ENCODE measurements around the gene SPEF2.

Gene SPEF2, protein sequence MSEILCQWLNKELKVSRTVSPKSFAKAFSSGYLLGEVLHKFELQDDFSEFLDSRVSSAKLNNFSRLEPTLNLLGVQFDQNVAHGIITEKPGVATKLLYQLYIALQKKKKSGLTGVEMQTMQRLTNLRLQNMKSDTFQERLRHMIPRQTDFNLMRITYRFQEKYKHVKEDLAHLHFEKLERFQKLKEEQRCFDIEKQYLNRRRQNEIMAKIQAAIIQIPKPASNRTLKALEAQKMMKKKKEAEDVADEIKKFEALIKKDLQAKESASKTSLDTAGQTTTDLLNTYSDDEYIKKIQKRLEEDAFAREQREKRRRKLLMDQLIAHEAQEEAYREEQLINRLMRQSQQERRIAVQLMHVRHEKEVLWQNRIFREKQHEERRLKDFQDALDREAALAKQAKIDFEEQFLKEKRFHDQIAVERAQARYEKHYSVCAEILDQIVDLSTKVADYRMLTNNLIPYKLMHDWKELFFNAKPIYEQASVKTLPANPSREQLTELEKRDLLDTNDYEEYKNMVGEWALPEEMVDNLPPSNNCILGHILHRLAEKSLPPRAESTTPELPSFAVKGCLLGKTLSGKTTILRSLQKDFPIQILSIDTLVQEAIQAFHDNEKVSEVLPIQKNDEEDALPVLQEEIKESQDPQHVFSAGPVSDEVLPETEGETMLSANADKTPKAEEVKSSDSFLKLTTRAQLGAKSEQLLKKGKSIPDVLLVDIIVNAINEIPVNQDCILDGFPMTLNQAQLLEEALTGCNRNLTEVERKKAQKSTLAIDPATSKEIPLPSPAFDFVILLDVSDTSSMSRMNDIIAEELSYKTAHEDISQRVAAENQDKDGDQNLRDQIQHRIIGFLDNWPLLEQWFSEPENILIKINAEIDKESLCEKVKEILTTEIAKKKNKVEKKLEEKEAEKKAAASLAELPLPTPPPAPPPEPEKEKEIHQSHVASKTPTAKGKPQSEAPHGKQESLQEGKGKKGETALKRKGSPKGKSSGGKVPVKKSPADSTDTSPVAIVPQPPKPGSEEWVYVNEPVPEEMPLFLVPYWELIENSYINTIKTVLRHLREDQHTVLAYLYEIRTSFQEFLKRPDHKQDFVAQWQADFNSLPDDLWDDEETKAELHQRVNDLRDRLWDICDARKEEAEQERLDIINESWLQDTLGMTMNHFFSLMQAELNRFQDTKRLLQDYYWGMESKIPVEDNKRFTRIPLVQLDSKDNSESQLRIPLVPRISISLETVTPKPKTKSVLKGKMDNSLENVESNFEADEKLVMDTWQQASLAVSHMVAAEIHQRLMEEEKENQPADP (N-terminal part only)

DNA sequence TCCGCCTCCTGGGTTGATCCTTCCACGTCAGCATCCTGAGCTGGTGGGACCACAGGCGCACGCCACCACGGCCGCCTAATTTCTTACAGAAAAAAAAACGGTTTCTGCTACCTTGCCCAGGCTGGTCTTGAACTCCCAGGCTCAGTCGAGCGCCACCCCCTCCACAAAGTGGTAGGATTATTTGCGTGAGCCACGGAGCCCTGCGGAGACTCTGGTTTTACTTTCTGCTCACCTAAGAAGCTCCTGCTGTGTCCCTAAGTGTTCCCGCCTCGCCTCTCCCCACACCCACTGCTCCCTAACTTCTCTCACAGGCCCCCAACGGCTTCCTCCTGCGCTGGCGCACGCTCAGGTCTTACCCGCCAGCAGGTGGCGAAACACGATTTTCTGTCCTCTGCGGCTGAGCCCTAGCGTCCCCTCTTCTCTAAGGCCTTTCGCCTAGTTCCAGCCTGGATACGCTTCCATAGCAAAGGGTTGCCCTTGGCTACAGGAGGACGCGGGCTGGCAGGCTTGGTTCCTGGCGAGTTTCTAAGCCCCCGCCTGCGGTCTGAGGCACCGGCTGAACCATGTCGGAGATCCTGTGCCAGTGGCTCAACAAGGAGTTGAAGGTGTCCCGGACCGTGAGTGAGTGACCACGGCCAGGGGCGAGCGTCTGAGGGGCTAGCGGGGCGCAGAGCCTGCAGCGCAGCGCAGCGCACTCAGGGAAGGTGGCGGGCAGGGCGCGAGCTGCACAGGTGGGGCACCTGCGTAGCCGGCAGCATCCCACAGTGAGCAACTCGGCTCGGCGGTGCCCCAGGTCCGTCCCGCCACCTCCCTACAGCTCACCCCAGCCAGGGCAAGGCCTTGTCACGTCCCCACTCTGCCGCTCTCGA is at the start of gene SPEF2:
Gene SPEF2, plus strand, starts transcription at position 429 of the 869 bp plus-strand sequence. Its CDS starts 135 bp downstream, at position 564.
- peak; percentile 81 for DNase-seq (ENCODE audit: low spot score)

- no peak for DNase-seq (ENCODE audit: low spot score)
Observed at GRCh38 chr5:35575578-35575977, 42.1 kb upstream of the SPEF2 start.

DNA sequence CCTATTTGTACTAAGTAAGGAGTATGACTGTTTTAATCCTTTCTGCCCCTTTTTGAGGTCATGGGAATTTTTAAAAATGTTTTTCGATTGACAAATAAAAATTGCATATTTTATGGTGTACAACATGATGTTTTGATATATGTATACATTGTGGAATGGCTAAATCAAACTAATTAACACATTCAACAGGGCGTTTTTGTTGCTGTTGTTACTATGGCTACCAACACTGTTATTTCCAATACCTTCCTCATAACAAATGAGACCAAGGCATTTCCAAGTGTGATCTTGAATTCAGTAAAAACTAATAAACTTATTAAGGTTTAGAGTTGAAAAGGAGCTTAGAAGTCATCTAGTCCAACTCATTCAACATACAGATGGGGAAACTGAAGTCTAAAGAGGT is 30.2 kb upstream of the SPEF2 start:
- DNase-seq (ENCODE audit: low spot score), result no peak

GRCh38 chr5:35593338-35593737 is 24.3 kb upstream of the SPEF2 start:
- DNase-seq (ENCODE audit: low spot score), result no peak

DNA sequence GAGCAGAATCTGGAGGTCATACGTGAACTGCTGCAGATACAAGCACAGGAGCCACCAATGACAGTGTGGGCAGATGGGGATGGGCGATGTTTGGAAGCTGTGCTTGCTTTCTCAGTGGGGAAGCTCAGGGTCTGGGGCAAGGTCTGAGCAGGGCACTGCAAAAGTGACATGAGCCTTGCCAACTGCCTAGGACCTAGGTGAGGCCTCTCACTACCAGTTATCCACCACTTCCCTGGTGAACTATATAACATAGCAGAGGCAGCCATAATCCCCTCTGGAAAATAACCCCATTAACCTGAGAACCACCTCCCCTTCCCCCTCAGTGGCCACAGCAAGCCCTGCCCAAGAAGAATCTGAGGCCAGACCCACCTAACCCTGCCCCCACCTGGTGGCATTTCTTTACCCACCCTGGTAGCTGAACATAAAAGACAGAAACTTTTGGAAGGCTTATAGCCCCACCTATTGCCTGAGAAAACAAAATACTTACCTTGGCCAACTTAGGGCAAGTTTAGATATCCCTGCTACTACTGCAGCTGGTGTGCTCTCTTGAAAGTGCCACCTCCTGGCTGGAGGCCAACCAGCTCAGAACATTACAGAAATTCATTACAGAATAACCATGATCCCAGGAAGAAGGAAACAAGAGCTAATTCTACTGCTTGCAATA is 18.8 kb upstream of the SPEF2 start:
- no peak for DNase-seq (ENCODE audit: low spot score)

DNA sequence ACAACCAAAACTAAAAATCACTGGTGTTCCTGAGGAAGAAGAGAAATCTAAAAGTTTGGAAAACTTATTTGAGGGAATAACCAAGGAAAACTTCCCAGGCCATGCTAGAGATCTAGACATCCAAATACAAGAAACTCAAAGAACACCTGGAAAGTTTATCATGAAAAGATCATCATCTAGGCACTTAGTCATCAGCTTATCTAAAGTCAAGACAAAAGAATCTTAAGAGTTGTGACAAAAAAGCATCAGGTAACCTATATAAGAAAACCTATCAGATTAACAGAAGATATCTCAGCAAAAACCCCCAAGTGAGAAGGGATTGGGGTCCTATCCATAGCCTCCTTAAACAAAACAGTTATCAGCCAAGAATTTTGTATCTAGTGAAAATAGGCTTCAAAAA is 17.1 kb upstream of the SPEF2 start:
- no peak for DNase-seq (ENCODE audit: low spot score)

DNA sequence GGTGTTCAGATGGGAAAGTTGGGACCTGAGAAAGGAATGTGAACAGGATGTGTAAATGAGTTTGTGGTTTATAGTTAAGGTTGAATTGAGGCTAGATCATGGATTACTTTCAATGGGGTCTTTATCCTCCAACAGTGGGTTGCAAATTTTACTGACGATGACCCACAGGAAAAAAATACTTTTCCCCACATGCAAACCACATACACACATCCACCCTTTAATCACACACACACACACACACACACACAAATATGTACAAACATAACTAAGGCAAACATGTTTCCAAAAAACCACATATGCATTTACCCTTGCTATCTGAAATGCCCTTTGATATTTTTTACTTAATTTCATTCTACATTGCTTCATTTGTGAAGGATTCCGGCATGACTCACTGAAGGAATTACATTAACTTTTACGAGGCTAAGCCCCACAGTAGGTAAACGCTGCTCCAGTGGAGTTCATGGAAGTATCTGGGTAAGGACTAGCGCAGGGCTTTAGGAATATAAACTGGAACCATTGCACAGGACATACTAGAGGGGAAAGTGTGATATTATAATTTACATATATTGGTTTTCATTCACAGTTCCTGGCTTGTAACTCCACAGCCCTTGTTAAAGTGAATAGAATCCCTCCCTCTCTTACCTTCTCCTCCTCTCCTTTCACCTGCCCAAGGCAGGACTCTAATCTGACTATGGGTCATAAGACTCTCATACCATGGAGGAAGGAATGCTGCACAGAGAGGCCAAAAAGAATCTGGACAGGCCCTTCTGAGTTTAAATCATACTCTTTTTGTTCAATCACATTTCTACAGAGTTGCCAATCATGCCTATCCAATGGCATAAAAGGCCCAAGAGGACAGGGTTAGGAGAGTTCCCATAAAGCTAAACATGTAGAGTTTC is 8.5 kb upstream of the SPEF2 start:
- no peak for DNase-seq (ENCODE audit: low spot score)

- no peak for DNase-seq (ENCODE audit: low spot score)
Observed at GRCh38 chr5:35617060-35617434, 616 bp upstream of the SPEF2 start.

GRCh38 chr5:35618304-35618636 is 607 bp downstream of the SPEF2 start:
- DNase-seq (ENCODE audit: low spot score), result no peak

DNA sequence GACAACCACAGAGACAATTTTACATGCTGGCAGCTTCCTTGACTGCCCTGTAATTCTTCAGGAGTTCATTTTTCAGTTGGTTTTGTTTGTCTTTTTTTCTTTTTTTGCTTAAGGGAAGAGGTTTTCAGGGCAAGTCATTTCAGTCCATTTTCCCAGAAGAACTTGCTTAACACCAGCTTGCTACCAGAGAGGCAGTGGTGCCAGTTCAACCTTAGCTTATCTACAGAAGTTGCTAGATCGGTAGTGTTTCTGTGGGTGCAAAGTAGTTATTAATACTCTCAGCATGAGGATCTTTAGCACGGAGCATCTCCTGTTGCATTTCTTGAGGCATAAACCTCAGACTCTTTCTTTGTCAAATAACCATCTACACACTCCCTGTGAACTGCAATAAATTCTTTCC is 1.1 kb downstream of the SPEF2 start:
- DNase-seq (ENCODE audit: low spot score), result no peak

DNA sequence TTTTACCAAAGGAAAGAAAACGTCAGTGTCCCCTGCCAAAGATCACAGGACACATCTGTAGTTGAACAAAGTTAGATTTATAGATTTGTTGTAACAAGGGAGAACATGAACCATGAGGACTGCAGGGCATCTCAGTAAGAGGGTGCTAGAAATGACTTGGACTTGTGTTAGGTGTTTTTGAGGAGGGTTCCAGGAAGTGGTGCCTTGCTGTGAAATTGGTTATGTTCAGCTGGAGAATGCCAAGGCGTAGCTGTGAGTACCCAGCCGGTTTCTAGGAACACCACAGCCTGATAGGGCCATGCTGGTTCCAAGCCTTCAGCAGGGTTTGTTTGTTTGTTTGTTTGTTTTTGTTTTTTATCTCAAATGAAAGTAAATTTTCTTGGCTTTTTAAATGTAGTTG is 5.3 kb downstream of the SPEF2 start:
- no peak for DNase-seq (ENCODE audit: low spot score)

GRCh38 chr5:35623991-35624390 is 6.3 kb downstream of the SPEF2 start:
- DNase-seq (ENCODE audit: low spot score), result no peak

GRCh38 chr5:35626108-35626507 is 8.4 kb downstream of the SPEF2 start:
- no peak for DNase-seq (ENCODE audit: low spot score)

GRCh38 chr5:35626553-35626952 is 8.9 kb downstream of the SPEF2 start:
- no peak for DNase-seq (ENCODE audit: low spot score)

GRCh38 chr5:35634326-35634725 is 16.7 kb downstream of the SPEF2 start:
- DNase-seq (ENCODE audit: low spot score), result no peak

- no peak for DNase-seq (ENCODE audit: low spot score)
Observed at GRCh38 chr5:35640623-35641022, 23.0 kb downstream of the SPEF2 start.

GRCh38 chr5:35644543-35644942 is 26.9 kb downstream of the SPEF2 start:
- DNase-seq (ENCODE audit: low spot score), result no peak

- DNase-seq (ENCODE audit: low spot score), result no peak
Observed at GRCh38 chr5:35647128-35647527, 29.5 kb downstream of the SPEF2 start.

GRCh38 chr5:35647712-35648111 is 30.0 kb downstream of the SPEF2 start:
- no peak for DNase-seq (ENCODE audit: low spot score)

Data from CD4-positive, alpha-beta T cell treated with Interleukin-2 at 100 ng/mL for 4 hours (primary cell).